ENCODE measurements around the gene FARP2.

Gene FARP2

DNA sequence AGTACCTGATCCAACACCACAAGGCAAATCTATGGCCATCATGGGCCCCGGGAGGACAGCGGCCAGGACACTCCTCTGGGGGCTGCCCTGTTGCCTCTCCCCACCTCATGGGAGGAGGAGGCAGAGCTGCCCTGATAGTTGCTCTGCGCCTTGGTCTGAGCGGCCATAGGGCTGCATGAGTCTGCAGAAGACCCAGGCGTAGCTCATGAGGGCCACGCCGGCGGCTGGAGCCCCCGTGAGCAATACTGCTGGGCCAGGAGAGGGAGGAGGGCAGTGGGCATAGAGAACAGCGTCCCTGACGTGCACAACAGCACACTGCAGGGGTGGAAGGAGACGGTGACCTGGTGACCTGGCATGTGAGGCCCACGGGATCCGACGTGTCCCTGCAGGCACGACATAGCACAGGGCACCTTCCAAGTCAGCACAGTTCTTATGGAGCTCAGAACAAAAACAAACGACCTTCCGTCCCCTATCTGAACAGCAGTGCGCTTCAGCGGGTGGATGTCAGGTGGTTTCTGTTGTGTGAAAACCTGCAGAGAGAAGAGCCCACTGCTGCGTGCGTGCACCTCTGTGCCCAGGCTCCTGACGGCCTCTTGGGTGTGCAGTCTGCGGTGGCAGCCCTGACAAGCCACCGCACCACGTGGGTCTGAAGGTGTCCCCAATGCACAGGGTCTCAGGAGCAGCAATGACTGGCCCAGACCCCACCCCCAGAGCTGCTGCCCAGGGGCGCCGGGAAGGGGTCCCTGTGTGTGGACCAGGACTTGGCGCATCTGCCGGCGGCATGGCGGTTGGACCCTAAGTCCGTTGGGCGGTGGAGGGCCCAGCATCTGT is 139.3 kb downstream of the FARP2 start:
- ChIA-PET CTCF (no interaction called here), POLR2A (no interaction called here)
- Histone ChIP-seq H3K4me3 (ENCODE audit: low read depth, low read length) (no peak overlapping the region), H3K27ac (ENCODE audit: extremely low read depth, low read depth, low read length) (no peak overlapping the region), H3K36me3 (ENCODE audit: control insufficient read depth in 2 of 2, insufficient read depth in 1 of 2, low read length in 2 of 2) (peaks cover 4 to 98% of the 10 kb centered on the region in 2 experiments; a peak in 2 of 3 replicates), H3K9me3 (ENCODE audit: control insufficient read depth, insufficient read depth, low read depth, low read length) (no peaks in the 10 kb centered on the region), H3K4me1 (ENCODE audit: control insufficient read depth, insufficient read depth, low read length) (no peaks in the 10 kb centered on the region)
- no peak for TF ChIP-seq MZF1 (tag by site-specific recombination; IDR thresholded peaks at IDR 0.05; ENCODE audit: borderline replicate concordance)
- TF ChIP-seq ZFP69B (tag by site-specific recombination; IDR thresholded peaks at IDR 0.05) = no peak
- TF ChIP-seq, protein P1, sequence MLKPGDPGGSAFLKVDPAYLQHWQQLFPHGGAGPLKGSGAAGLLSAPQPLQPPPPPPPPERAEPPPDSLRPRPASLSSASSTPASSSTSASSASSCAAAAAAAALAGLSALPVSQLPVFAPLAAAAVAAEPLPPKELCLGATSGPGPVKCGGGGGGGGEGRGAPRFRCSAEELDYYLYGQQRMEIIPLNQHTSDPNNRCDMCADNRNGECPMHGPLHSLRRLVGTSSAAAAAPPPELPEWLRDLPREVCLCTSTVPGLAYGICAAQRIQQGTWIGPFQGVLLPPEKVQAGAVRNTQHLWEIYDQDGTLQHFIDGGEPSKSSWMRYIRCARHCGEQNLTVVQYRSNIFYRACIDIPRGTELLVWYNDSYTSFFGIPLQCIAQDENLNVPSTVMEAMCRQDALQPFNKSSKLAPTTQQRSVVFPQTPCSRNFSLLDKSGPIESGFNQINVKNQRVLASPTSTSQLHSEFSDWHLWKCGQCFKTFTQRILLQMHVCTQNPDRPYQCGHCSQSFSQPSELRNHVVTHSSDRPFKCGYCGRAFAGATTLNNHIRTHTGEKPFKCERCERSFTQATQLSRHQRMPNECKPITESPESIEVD (tag by site-specific recombination; IDR thresholded peaks at IDR 0.05) = no peak
- no peak for TF ChIP-seq ZNF629 (tag by site-specific recombination; IDR thresholded peaks at IDR 0.05)
- no peak for TF ChIP-seq ZNF366 (tag by site-specific recombination; conservative IDR thresholded peaks at IDR 0.05)
- TF ChIP-seq ZNF266 (tag by site-specific recombination; IDR thresholded peaks at IDR 0.05; ENCODE audit: low read depth) = no peak
- TF ChIP-seq TCF7L2 (IDR thresholded peaks at IDR 0.05; ENCODE audit: borderline replicate concordance, low read depth, low read length) = no peak
- TF ChIP-seq ZNF24 (tag by site-specific recombination; IDR thresholded peaks at IDR 0.05) = no peak
- no peak for TF ChIP-seq ZNF354C (tag by site-specific recombination; IDR thresholded peaks at IDR 0.05; ENCODE audit: borderline replicate concordance, low read depth)
- TF ChIP-seq ZNF610 (tag by site-specific recombination; IDR thresholded peaks at IDR 0.05; ENCODE audit: borderline replicate concordance) = no peak
- no peak for TF ChIP-seq ZNF768 (tag by site-specific recombination; IDR thresholded peaks at IDR 0.05)
- TF ChIP-seq, protein P2, sequence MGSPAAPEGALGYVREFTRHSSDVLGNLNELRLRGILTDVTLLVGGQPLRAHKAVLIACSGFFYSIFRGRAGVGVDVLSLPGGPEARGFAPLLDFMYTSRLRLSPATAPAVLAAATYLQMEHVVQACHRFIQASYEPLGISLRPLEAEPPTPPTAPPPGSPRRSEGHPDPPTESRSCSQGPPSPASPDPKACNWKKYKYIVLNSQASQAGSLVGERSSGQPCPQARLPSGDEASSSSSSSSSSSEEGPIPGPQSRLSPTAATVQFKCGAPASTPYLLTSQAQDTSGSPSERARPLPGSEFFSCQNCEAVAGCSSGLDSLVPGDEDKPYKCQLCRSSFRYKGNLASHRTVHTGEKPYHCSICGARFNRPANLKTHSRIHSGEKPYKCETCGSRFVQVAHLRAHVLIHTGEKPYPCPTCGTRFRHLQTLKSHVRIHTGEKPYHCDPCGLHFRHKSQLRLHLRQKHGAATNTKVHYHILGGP (tag by site-specific recombination; IDR thresholded peaks at IDR 0.05) = no peak
- no peak for TF ChIP-seq ZBTB8A (tag by site-specific recombination; IDR thresholded peaks at IDR 0.05)
- no peak for TF ChIP-seq ZNF155 (tag by site-specific recombination; IDR thresholded peaks at IDR 0.05)

DNA sequence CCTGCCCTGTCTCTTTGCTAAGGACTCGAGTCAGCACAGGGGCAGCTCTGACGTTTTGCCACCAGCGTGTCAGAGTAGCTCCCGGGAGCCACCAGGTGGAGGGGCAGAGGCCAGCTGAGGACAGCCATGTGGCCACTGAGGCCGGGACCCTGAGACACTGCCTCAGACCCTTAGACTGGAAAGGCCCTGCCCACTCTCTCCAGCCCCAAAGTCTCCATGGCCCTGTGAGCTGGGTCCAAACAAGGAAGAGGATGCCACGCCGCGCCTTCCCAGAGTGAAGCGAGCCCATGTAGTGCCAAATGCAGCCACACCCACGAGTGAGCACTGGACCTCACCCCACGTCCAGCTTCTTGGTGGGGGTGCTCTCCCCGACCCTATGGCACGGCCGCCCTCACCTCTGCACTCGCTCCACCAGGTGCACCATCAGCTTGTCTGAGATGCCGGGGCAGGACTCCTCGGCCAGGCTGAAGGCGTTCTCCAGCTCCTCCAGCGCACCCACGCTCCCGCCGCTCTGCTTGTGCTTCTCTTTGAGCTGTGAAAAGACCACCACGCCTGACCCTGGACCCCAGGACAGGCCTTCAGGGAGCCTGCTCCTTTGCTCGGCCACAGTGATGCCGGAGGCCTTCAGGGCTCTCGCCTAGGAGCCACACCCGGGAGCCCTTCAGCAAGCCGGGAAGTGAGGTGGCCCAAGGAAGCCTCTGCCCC is 140.1 kb downstream of the FARP2 start:
- ChIA-PET CTCF (no interaction called here), POLR2A (no interaction called here)
- H3K4me3 ChIP-seq (ENCODE audit: low read depth, low read length) = no peak overlapping the region
- TF ChIP-seq ZNF16 (tag by site-specific recombination; IDR thresholded peaks at IDR 0.05; ENCODE audit: low read depth) (no peak), ZFP69B (tag by site-specific recombination; IDR thresholded peaks at IDR 0.05) (no peak), KLF16 (tag by site-specific recombination; IDR thresholded peaks at IDR 0.05) (no peak)
- H3K9me3 ChIP-seq (ENCODE audit: control insufficient read depth, insufficient read depth, low read depth, low read length) = no peaks in the 10 kb centered on the region
- H3K27ac ChIP-seq (ENCODE audit: extremely low read depth, low read depth, low read length) = no peak overlapping the region
- peaks cover 4 to 98% of the 10 kb centered on the region in 2 experiments; a peak in 2 of 3 replicates for H3K36me3 ChIP-seq (ENCODE audit: control insufficient read depth in 2 of 2, insufficient read depth in 1 of 2, low read length in 2 of 2)
- no peaks in the 10 kb centered on the region for H3K4me1 ChIP-seq (ENCODE audit: control insufficient read depth, insufficient read depth, low read length)

Measured in HEK293 (cell line).